ENCODE data around the gene SLC12A7. TPM values are rescaled to one million over a fixed set of nuclear protein-coding genes. Genes with fewer than 3 reads are reported as not detected.

Gene SLC12A7
- total and polyA plus RNA-seq, 2 of the 13 experiments (the other 11 are each of a cell fraction or from before 2014, with no cell fraction given): 14.0 to 18.5 TPM

GRCh38 chr5:1136814-1137213 is 25.0 kb upstream of the SLC12A7 start (continued):
- no peak for TF ChIP-seq ZNF234 (CRISPR knock-in tag; conservative IDR thresholded peaks at IDR 0.05)
- no peak for TF ChIP-seq ZNF704 (CRISPR knock-in tag; IDR thresholded peaks at IDR 0.05; ENCODE audit: borderline replicate concordance)
- TF ChIP-seq KDM3A (CRISPR knock-in tag; IDR thresholded peaks at IDR 0.05; ENCODE audit: low read depth): no peak
- no peak for TF ChIP-seq SMARCC2 (IDR thresholded peaks at IDR 0.05)
- TF ChIP-seq MNT (IDR thresholded peaks at IDR 0.05): peak; percentile 99
- no peak for TF ChIP-seq ZNF83 (CRISPR knock-in tag; IDR thresholded peaks at IDR 0.05; ENCODE audit: borderline replicate concordance)
- no peak for TF ChIP-seq ZNF205 (CRISPR knock-in tag; IDR thresholded peaks at IDR 0.05)
- TF ChIP-seq ZNF430 (CRISPR knock-in tag; IDR thresholded peaks at IDR 0.05): no peak
- peak; percentile 39 for TF ChIP-seq ZNF282 (IDR thresholded peaks at IDR 0.05; ENCODE audit: partially characterized antibody)
- no peak for TF ChIP-seq IRF1 (CRISPR knock-in tag; IDR thresholded peaks at IDR 0.05; ENCODE audit: low read depth)
- TF ChIP-seq E2F1 (CRISPR knock-in tag; IDR thresholded peaks at IDR 0.05): no peak
- no peak for TF ChIP-seq TCF12 (IDR thresholded peaks at IDR 0.05)
- no peak for TF ChIP-seq TCF12 (CRISPR knock-in tag; IDR thresholded peaks at IDR 0.05)
- 0 out of 2 replicates have a peak, but pooled peaks have one; percentile 14 for TF ChIP-seq ZSCAN21 (CRISPR knock-in tag; IDR thresholded peaks at IDR 0.05; ENCODE audit: borderline replicate concordance)
- TF ChIP-seq MYPOP (CRISPR knock-in tag; IDR thresholded peaks at IDR 0.05): no peak
